Measurements from ENCODE around the gene MAPK1.
A peak's percentile ranks its signal among the peaks of the same experiment; 100 is the strongest.
"Not testable (repeated sequence)": the region's sequence is repeated elsewhere in the genome, so short reads cannot be mapped to it uniquely, and the experiment has no call there.

Gene MAPK1

DNA sequence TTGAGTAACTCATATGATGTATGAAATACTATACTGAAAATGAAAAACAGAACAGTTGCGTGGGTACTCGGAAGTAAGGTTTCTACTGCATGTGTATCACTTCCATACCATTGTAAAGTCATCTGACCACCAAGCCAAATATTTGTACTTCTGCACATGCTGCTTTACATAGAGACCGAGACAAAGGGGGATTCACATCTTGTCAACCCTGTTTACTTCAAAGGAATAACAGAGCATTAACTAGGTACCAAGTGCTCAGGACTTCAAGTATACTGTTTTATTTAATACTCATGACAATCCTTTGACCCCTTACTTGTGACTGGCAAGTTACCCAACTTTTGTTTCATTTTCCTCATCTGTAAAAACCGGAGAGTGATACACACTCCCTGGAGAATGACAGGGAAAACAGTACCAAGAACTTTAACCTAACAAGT, 9.9 kb downstream of the MAPK1 start:
- DNase-seq: no peak
- intact Hi-C loops (cut with DNase I): no loop called here

DNA sequence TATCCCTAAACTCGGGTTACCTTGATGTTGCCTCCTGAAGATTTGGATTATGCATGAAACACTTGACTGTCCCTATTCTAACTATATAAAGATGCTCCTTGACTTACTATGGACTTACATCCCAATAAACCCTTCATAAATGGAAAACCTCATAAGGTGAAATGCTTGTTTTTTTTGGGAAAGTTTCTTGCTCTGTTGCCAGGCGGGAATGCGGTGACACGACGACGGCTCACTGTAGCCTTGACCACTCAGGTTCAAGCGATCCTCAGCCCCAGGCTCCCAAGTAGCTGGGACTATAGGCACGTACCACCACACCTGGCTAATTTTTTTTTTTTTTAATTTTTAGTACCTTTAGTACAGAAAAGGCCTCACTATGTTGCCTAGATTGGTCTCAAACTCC, 10.6 kb downstream of the MAPK1 start:
- DNase-seq: no peak
- intact Hi-C loops (cut with DNase I): no loop called here

DNA sequence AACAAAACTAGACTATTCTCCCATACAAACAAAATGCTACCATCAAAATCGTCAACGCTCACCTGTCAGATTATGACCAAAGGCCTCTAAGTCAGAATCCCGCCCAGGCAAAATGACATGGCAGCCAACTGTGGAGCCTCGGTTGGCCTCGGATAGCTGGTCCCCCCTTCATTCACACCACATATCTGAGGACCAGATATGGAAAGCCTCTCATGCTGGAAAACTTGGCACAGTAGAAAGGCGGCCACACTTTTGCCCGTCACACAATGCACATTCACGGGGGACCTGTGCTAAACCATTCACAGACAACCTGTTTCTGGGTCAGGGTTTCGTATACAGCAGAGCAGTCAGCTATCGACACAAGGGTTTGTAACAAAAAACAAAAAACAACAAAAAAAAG, 11.2 kb downstream of the MAPK1 start:
- intact Hi-C loops (cut with DNase I): no loop called here
- DNase-seq: no peak

GRCh38 chr22:21855676-21856075, 11.8 kb downstream of the MAPK1 start:
- no peak for DNase-seq
- intact Hi-C loops (cut with DNase I): no loop called here

GRCh38 chr22:21850660-21851059, 16.8 kb downstream of the MAPK1 start:
- intact Hi-C loops (cut with DNase I): no loop called here
- DNase-seq: no peak

DNA sequence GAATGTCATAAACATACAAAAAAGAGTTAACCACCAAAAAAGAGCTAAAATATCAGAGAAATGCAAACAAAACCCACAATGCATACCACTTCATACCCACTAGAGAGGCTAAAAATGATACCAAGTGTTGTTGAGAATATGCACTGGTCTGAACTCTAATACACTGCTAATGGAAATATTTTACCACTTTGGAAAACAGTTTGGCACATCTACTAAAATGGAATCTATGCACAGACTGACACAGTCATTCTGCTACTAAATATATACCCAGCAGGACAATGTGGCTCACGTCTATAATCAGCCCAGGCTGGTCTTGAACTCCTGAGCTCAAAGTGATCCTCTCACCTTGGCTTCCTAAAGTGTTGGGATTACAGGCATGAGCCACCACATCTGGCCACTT, 18.0 kb downstream of the MAPK1 start:
- DNase-seq: no peak
- intact Hi-C loops (cut with DNase I): no loop called here

DNA sequence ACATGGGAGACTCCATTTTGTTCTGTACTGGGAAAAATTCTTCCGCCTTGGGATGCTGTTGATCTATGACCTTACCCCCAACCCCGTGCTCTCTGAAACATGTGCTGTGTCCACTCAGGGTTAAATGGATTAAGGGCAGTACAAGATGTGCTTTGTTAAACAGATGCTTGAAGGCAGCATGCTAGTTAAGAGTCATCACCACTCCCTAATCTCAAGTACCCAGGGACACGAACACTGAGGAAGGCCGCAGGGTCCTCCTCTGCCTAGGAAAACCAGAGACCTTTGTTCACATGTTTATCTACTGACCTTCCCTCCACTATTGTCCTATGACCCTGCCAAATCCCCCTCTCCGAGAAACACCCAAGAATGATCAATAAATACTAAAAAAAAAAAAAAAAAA, 19.4 kb downstream of the MAPK1 start:
- not testable (repeated sequence) for DNase-seq

DNA sequence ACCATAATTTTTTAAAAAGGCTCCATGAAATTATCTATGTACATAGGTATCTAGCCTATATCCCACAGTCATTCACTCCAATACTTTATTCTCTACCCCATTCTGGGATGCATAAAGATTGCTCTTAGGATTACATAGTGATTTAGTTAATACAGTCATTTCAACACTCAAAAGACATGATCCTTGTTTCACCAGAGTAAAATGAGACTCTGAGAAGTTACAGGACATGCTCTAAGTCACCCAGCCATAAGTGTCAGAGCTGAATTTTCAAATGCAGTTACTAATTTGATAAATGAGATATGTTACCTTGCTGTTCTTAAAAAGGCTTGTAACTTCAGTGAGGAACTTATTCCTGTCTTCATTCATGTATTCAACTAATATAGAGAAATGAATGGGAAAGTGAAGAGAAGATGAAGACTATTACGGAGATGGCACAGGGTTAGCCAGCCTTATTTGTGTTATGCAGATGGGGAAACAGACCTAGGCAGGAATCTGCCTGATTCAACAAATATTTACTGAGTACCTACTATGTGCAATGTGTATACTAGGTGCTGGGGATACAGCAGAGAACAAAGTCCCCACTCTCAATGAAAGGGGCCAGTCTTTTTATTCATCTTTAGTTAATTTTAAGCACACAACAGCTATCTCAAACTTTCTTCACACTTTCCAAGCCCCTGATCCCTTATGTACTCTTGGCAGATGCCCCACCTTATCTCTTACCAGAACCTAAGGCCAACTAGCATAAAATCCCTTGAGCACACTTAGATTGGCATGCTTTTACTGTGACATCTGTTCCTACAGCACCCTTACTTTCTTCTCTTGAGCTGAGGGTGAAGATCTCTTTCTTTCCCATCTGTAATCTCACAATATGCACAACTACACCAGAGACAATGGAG, 21.6 kb downstream of the MAPK1 start:
- intact Hi-C loops (cut with DNase I): no loop called here
- DNase-seq: no peak

More for the DNA sequence above, 19.4 kb downstream of the MAPK1 start:
- intact Hi-C loops (cut with DNase I): not testable (repeated sequence)

DNA sequence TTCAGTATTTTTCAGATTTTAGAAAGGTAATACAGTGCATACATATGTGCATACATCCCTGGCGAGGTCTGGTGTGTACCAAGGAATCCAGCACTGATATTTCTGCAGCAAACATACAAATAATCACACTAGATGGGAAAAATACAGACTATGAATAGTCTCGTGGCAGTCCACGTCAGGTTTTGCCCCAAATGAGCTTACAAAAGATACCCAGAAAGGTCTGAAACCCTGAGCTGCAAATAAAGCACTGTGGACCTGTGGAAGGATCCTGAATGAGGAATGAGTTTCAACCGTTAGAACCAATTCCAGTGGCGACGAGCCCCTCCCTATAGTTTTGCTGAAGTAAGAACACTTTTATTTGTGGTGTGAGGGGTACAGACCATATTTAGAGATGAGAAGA, 24.5 kb downstream of the MAPK1 start:
- intact Hi-C loops (cut with DNase I): no loop called here

GRCh38 chr22:21841422-21841821, 26.0 kb downstream of the MAPK1 start:
- DNase-seq: no peak
- intact Hi-C loops (cut with DNase I): no loop called here

More for the DNA sequence above, 24.5 kb downstream of the MAPK1 start:
- no peak for DNase-seq

- intact Hi-C loops (cut with DNase I): no loop called here
These were observed 27.1 kb downstream of the MAPK1 start for GRCh38 chr22:21840236-21840823.

DNA sequence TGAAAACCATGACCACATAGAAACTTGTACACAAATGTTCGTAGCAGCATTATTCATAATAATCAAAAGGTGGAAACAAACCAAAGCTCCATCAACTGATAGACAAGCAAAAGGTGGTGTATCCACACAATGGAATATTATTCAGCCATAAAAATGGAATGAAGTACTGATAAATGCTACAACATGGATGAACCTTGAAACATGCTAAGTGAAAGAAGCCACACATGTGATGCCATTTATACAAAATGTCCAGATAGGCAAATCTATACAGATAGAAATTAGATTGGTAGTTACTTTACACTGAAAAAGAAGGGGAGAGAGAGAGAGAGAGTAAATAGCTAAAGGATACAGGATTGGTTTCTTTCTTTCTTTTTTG, 27.7 kb downstream of the MAPK1 start:
- intact Hi-C loops (cut with DNase I): no loop called here
- DNase-seq: no peak

More at GRCh38 chr22:21840236-21840823, 27.1 kb downstream of the MAPK1 start:
- no peak for DNase-seq

DNA sequence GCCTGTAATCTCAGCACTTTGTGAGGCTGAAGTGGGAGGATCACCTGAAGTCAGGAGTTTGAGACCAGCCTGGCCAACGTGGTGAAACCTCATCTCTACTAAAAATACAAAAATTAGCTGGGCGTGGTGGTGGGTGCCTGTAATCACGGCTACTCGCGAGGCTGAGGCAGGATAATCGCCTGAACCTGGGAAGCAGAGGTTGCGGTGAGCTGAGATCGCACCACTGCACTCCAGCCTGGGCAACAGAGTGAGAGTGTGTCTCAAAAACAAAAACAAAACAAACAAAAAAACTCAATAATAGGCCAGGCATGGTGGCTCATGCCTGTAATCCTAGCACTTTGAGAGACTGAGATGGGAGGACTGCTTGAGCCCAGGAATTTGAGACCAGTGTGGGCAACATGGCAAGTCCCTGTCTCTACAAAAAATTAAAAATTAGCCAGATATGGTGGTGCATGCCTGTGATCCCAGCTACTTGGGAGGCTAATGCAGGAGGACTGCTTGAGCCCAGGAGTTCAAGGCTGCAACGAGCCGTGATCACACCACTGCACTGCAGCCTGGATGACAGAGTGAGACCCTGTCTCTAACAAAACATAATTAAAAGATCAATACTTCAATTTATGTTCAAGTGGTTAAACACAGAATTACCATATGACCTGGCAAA, 28.2 kb downstream of the MAPK1 start:
- peak in 1 of 42 donors; percentile 8 for DNase-seq
- intact Hi-C loops (cut with DNase I): not testable (repeated sequence)

GRCh38 chr22:21837248-21837979, 30.0 kb downstream of the MAPK1 start:
- no peak for DNase-seq
- intact Hi-C loops (cut with DNase I): no loop called here

- DNase-seq; intact Hi-C loops (cut with DNase I): not testable (repeated sequence)
These were observed 31.0 kb downstream of the MAPK1 start for GRCh38 chr22:21836486-21836885.

DNA sequence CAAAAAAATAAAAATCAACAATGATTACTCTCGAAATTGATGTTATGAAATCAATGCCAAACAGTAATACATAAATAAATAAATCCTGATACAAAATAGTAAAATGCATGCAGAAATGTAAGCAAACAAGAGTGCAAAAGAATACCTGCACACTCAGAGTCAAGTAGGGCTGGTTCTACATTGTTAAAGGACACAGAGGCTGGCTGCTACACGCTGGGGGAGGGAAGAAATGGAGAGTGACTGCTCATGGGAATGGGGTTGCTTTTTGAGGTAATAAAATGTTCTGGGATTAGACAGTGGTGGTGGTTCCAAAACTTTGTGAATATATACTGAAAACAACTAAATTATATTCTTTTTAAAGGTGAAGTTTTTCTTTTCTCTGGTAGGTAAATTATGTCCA, 32.1 kb downstream of the MAPK1 start:
- intact Hi-C loops (cut with DNase I): no loop called here
- DNase-seq: no peak

DNA sequence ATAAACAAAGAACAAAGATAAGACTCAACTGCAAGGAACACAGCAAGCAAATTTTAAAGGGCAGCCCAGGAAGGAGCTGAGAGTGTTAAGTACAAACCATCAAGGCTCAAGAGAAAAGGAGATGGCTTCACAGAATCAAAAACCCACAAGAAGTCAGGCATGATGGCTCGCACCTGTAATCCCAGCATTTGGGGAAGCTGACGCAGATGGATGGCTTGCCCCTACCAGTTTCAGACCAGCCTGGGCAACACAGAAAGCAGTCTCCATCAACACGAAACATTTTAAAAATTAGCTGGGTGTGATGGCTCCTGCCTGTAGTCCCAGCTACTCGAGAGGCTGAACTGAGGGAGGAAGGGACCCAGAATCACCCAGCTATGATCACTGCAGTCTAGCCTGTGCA, 32.6 kb downstream of the MAPK1 start:
- intact Hi-C loops (cut with DNase I): no loop called here
- no peak for DNase-seq

DNA sequence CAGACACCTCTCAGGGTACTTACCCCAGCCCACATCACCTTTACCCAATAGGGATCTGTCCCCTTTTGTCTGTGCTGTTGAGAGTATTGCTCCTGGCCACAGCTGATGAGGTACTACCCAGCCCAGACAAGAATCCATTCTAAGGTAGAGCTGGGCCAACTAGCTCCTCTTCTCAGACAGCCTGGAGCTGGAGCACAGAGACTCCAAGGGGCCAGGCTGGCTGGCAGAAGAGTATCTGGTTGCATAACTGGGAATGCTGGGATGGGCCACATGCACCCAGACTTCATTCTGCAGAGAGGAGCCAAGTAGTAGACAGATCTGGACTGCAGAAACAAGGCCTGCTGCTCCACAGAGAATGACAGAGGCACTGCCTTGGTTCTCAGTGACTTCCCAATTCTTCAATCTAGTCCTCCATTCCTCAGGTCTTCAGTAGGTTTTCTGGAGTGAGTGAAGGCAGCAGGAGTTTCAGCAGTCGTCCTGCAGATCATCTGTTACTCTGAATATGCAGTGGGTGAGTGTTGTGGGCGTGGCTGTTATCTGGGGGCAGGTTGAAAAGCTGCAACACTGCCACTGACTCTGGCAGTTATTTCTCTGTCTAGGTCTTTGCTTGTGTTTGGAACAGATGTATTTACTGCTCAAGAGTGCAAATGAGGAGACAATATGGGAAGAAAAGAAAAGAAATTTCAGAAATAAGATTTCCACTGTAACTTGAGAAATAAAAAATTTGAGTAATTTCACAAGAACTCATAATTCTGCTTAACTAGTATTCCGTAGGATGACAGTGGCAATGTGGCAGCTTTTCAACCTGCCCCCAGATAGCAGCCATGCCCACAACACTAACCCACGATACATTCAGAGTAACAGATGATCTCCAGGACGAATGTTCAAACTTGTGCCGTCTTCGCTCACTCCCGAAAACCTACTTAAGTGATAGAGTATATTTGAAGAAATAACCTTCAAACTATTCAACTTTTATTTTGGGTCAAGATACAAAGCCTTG, 34.9 kb downstream of the MAPK1 start:
- intact Hi-C loops (cut with DNase I): no loop called here
- peak in 13 of 42 donors; percentile 22 to 74 (median 39) for DNase-seq
